Nephron progenitor cell (in vitro differentiated cells): ENCODE results near the gene MYLK.

Experiments used
- DNase-seq: peaks from one replicate; pipeline ENCODE4 v3.0.0; 2021
- H3K27ac Mint-ChIP-seq: 2 replicates; pipeline ENCODE4 v1.8.0; 2021; ENCODE audit warnings: mild to moderate bottlenecking, moderate library complexity, mixed read lengths
- H3K27me3 Mint-ChIP-seq: 2 replicates; pipeline ENCODE4 v1.8.0; 2021; ENCODE audit warnings: mild to moderate bottlenecking, low read depth, mixed read lengths; ENCODE audit not compliant: poor library complexity
- H3K36me3 Mint-ChIP-seq: 2 replicates; pipeline ENCODE4 v1.8.0; 2021; ENCODE audit warnings: low read depth, mixed read lengths
- H3K4me1 Mint-ChIP-seq: 2 replicates; pipeline ENCODE4 v1.8.0; 2021; ENCODE audit warnings: mixed read lengths
- H3K4me3 Mint-ChIP-seq: 2 replicates; pipeline ENCODE4 v1.8.0; 2021; ENCODE audit warnings: mild to moderate bottlenecking, moderate library complexity, mixed read lengths
- H3K9me3 Mint-ChIP-seq: 2 replicates; pipeline ENCODE4 v1.8.0; 2021; ENCODE audit warnings: mild to moderate bottlenecking, moderate library complexity, mixed read lengths
- CTCF ChIP-seq: fragments of 200-600 bp; sonication (generic); IDR thresholded peaks from 2 replicates; pipeline ENCODE4 v1.5.0; 2021; ENCODE audit warnings: antibody characterized with exemption

Gene MYLK

GRCh38 chr3:123733341-123733740 is 150.8 kb downstream of the MYLK start:
- H3K4me1 Mint-ChIP-seq: peaks cover 9% of the 10 kb centered on the region
- no peak overlapping the region for H3K4me3 Mint-ChIP-seq
- H3K36me3 Mint-ChIP-seq: peaks cover 12% of the 10 kb centered on the region
- DNase-seq: no peak
- H3K27me3 Mint-ChIP-seq: peaks cover 8% of the 10 kb centered on the region
- TF ChIP-seq CTCF: no peak
- peaks cover 8% of the 10 kb centered on the region for H3K9me3 Mint-ChIP-seq
- H3K27ac Mint-ChIP-seq: no peak overlapping the region

- Mint-ChIP-seq H3K36me3 (peaks cover 12% of the 10 kb centered on the region), H3K27me3 (peaks cover 12% of the 10 kb centered on the region), H3K9me3 (peaks cover 8% of the 10 kb centered on the region), H3K4me3 (no peak overlapping the region), H3K27ac (no peak overlapping the region), H3K4me1 (peaks cover 9% of the 10 kb centered on the region)
- TF ChIP-seq CTCF: no peak
- DNase-seq: no peak
These were observed 151.7 kb downstream of the MYLK start for GRCh38 chr3:123732447-123732846.

- Mint-ChIP-seq H3K9me3 (peaks cover 8% of the 10 kb centered on the region), H3K27me3 (peaks cover 4% of the 10 kb centered on the region), H3K27ac (no peak overlapping the region), H3K36me3 (peaks cover 5% of the 10 kb centered on the region), H3K4me1 (peaks cover 9% of the 10 kb centered on the region), H3K4me3 (no peak overlapping the region)
- no peak for TF ChIP-seq CTCF
- DNase-seq: no peak
These were observed 153.3 kb downstream of the MYLK start for GRCh38 chr3:123730829-123731228.

- Mint-ChIP-seq H3K9me3 (peaks cover 8% of the 10 kb centered on the region), H3K27ac (no peak overlapping the region), H3K4me1 (peaks cover 9% of the 10 kb centered on the region), H3K4me3 (no peak overlapping the region), H3K36me3 (peaks cover 5% of the 10 kb centered on the region), H3K27me3 (peaks cover 4% of the 10 kb centered on the region)
- no peak for TF ChIP-seq CTCF
- DNase-seq: no peak
These were observed 155.1 kb downstream of the MYLK start for GRCh38 chr3:123728991-123729390.

- Mint-ChIP-seq H3K36me3 (peaks cover 5% of the 10 kb centered on the region), H3K4me3 (no peak overlapping the region), H3K27ac (no peak overlapping the region), H3K27me3 (peaks cover 4% of the 10 kb centered on the region), H3K4me1 (peaks cover 14% of the 10 kb centered on the region), H3K9me3 (peaks cover 8% of the 10 kb centered on the region)
- DNase-seq: no peak
- no peak for TF ChIP-seq CTCF
These were observed 156.1 kb downstream of the MYLK start for GRCh38 chr3:123728014-123728413.

- peak; percentile 20 for TF ChIP-seq CTCF
- Mint-ChIP-seq H3K9me3 (peaks cover 8% of the 10 kb centered on the region), H3K4me1 (peaks cover 20% of the 10 kb centered on the region), H3K4me3 (no peak overlapping the region), H3K27me3 (peaks cover 4% of the 10 kb centered on the region), H3K36me3 (peaks cover 5% of the 10 kb centered on the region), H3K27ac (no peak overlapping the region)
- no peak for DNase-seq
These were observed 158.3 kb downstream of the MYLK start for GRCh38 chr3:123725652-123726400.
